A549 treated with CORT108297 at 1 μM for 4 hours (cell line): ENCODE data around the gene PFDN5. TPM values are rescaled to one million over a fixed set of nuclear protein-coding genes. Genes with fewer than 3 reads are reported as not detected.

Experiments
- total RNA-seq: library from RNA; stranded (reverse); fragments of 200-300 nt; extraction: Qiagen RNA extraction; gene quantifications from 5 replicates; pipeline ENCODE4 v1.2.3, GENCODE V29; 2022

The PFDN5 gene
- total RNA-seq: 472 to 519 TPM (median 490 TPM) in 5 replicates

GRCh38 chr12:53295070-53295890 is at the start of gene PFDN5:
Gene PFDN5 (plus strand): TSS chr12:53295542. CDS start chr12:53295568, 26 bp downstream.

GRCh38 chr12:53267999-53268629 is 27.2 kb upstream of the PFDN5 start, which contains the start of gene ESPL1:
Gene ESPL1 (plus strand): TSS chr12:53268299. CDS start chr12:53268767, 468 bp downstream.

GRCh38 chr12:53299454-53300180 is 4.3 kb downstream of the PFDN5 start, which contains the start of gene MYG1:
Gene MYG1 (plus strand): TSS chr12:53299695. CDS start chr12:53299738, 43 bp downstream.

DNA sequence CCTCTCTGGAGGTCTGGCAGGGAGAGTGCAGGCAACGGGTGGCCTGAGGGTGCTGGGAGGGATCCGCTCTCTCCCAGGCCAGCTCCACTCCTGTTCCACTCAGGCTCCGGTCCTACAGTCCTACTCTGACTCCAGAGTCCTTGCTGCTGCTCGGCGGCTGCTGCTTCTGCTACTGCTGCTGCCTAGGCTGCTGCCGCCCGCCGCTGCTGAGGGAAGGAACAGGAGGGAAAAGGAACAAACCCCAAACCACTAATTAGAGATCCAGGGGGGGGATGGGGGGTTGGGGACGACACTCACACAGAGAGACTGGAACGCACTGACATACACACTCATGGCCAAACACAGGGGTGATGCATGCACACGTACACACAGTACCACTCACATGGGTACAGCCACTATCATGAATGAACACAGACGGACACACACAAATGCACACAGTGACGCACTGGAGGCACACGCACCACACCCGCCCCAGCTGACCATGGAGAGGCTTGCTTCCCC is 40.9 kb downstream of the PFDN5 start, which contains the start of gene SP7:
Gene SP7, minus strand, starts transcription at position 174 of the 501 bp plus-strand sequence. CDS start 708 bp downstream, outside the sequence.

Other genes with a start within 250 kb of the PFDN5 start
- gene TNS2, start 245.5 kb upstream of the PFDN5 start, total RNA-seq: 20.4 to 34.4 TPM (median 32.3 TPM) in 5 replicates
- gene SPRYD3, start 216.2 kb upstream of the PFDN5 start, total RNA-seq: 35.0 to 41.4 TPM (median 38.4 TPM) in 5 replicates
- gene IGFBP6, start 197.9 kb upstream of the PFDN5 start, total RNA-seq: 154 to 257 TPM (median 250 TPM) in 5 replicates
- 0.18 to 0.35 TPM (median 0.21 TPM) in 5 replicates for gene SOAT2, start 192.1 kb upstream of the PFDN5 start, total RNA-seq
- 12.2 to 17.3 TPM (median 15.5 TPM) in 5 replicates for gene ZNF740, start 114.8 kb upstream of the PFDN5 start, total RNA-seq
- 4.0 to 6.4 TPM (median 6.1 TPM) in 5 replicates for gene CSAD, start 114.6 kb upstream of the PFDN5 start, total RNA-seq
- 0.13 to 0.59 TPM (median 0.33 TPM) in 5 replicates for gene ITGB7, start 88.3 kb upstream of the PFDN5 start, total RNA-seq
- gene RARG, start 63.3 kb upstream of the PFDN5 start, total RNA-seq: 25.9 to 32.6 TPM (median 30.7 TPM) in 5 replicates
- 15.3 to 23.5 TPM (median 19.9 TPM) in 5 replicates for gene ESPL1, start 27.2 kb upstream of the PFDN5 start, total RNA-seq
- 75.1 to 107 TPM (median 97.5 TPM) in 5 replicates for gene MYG1, start 4.2 kb downstream of the PFDN5 start, total RNA-seq
- 76.4 to 83.0 TPM (median 81.6 TPM) in 5 replicates for gene AAAS, start 26.1 kb downstream of the PFDN5 start, total RNA-seq
- gene SP7, start 40.8 kb downstream of the PFDN5 start, total RNA-seq: 0.08 TPM in 1 of 5 replicates, not detected in the others
- gene SP1, start 84.6 kb downstream of the PFDN5 start, total RNA-seq: 18.6 to 26.9 TPM (median 22.5 TPM) in 5 replicates
- gene AMHR2, start 128.3 kb downstream of the PFDN5 start, total RNA-seq: 1.0 to 2.1 TPM (median 1.4 TPM) in 5 replicates
- gene PRR13, start 146.2 kb downstream of the PFDN5 start, total RNA-seq: 307 to 394 TPM (median 366 TPM) in 5 replicates
- 625 to 659 TPM (median 634 TPM) in 5 replicates for gene PCBP2, start 156.6 kb downstream of the PFDN5 start, total RNA-seq
- 10.1 to 18.8 TPM (median 17.3 TPM) in 5 replicates for gene MAP3K12, start 203.9 kb downstream of the PFDN5 start, total RNA-seq
- 40.6 to 62.1 TPM (median 60.8 TPM) in 5 replicates for gene TARBP2, start 205.7 kb downstream of the PFDN5 start, total RNA-seq
- not detected in 5 replicates for gene NPFF, start 211.9 kb downstream of the PFDN5 start, total RNA-seq